Ovary (tissue), 3 donors: ENCODE data around the gene LSM12.

ENCODE experiments used
- CTCF ChIP-seq, 3 donors: fragments of 450-650 bp in 2 of 3; fragments of 200-600 bp in 1 of 3; IDR thresholded peaks; one replicate each; pipeline versions ENCODE4 v1.5.1 to v1.8.0; 2016 to 2022; ENCODE audit warnings: antibody characterized with exemption in 3 of 3, mild to moderate bottlenecking in 1 of 3
- POLR2A ChIP-seq: fragments of 450-650 bp; IDR thresholded peaks from one replicate; pipeline ENCODE4 v1.6.1; 2017; ENCODE audit warnings: antibody characterized with exemption, mild to moderate bottlenecking, moderate library complexity
- donor health status: DM: no; HTN: no; CAD: no.

- no peak for TF ChIP-seq CTCF (IDR thresholded peaks at IDR 0.05)
- TF ChIP-seq POLR2A, result no peak
Observed at GRCh38 chr17:44061446-44061845, 5.0 kb downstream of the LSM12 start.
